ENCODE data around the gene ZBTB8B. TPM values are rescaled to one million over a fixed set of nuclear protein-coding genes. Genes with fewer than 3 reads are reported as not detected.

Gene ZBTB8B
- total and polyA plus RNA-seq, 7 donors, result under 0.01 TPM; not detected in 5

- 21 to 47% (median 31%) methylated on average over 5 of the region's 5 CpGs for WGBS, 3 donors
- no peak for TF ChIP-seq CTCF (IDR thresholded peaks at IDR 0.05)
- Histone ChIP-seq H3K4me3 (no peak overlapping the region), H3K27me3 (ENCODE audit: insufficient read depth in 3 of 3, low read length in 2 of 3) (no peaks in the 10 kb centered on the region), H3K36me3 (ENCODE audit: insufficient read depth in 1 of 2, low read depth in 1 of 2) (no peaks in the 10 kb centered on the region), H3K9me3 (no peaks in the 10 kb centered on the region), H3K4me1 (peaks cover under 1% of the 10 kb centered on the region), H3K27ac (no peak overlapping the region)
- intact Hi-C loops (cut with DNase I), result no loop called here
- no peak for DNase-seq
- ATAC-seq, result peak in 1 of 4 donors; percentile 12
Measured at GRCh38 chr1:32496127-32496526, 31.3 kb downstream of the ZBTB8B start.

GRCh38 chr1:32498751-32499150, 33.9 kb downstream of the ZBTB8B start:
- H3K36me3 ChIP-seq (ENCODE audit: insufficient read depth in 1 of 2, low read depth in 1 of 2), result no peaks in the 10 kb centered on the region
- no peak overlapping the region for H3K27ac ChIP-seq
- intact Hi-C loops (cut with DNase I), result no loop called here
- no peak overlapping the region for H3K4me3 ChIP-seq
- 53 to 65% (median 57%) methylated on average over 8 of the region's 8 CpGs for WGBS, 3 donors
- no peaks in the 10 kb centered on the region for H3K27me3 ChIP-seq (ENCODE audit: insufficient read depth in 3 of 3, low read length in 2 of 3)
- H3K4me1 ChIP-seq, result peaks cover 11% of the 10 kb centered on the region
- DNase-seq (no peak), ATAC-seq (no peak)
- TF ChIP-seq CTCF (IDR thresholded peaks at IDR 0.05), result no peak
- no peaks in the 10 kb centered on the region for H3K9me3 ChIP-seq

GRCh38 chr1:32500387-32501209, 35.7 kb downstream of the ZBTB8B start:
- Histone ChIP-seq H3K4me3 (peak overlapping the region; percentile 87), H3K27ac (peak overlapping the region; percentile 90), H3K27me3 (ENCODE audit: insufficient read depth in 3 of 3, low read length in 2 of 3) (no peaks in the 10 kb centered on the region), H3K4me1 (peaks cover 11% of the 10 kb centered on the region), H3K9me3 (no peaks in the 10 kb centered on the region), H3K36me3 (ENCODE audit: insufficient read depth in 1 of 2, low read depth in 1 of 2) (no peaks in the 10 kb centered on the region)
- peak; percentile 30 for TF ChIP-seq CTCF (IDR thresholded peaks at IDR 0.05)
- intact Hi-C loops (cut with DNase I), result no loop called here
- ATAC-seq (peak; percentile 75 to 81 (median 76)), DNase-seq (peak; percentile 79 to 86)
- WGBS, 3 donors, result 1 to 2% (median 1%) methylated on average over 69 to 99 of the region's 99 CpGs

GRCh38 chr1:32501865-32502264, 37.0 kb downstream of the ZBTB8B start:
- Histone ChIP-seq H3K27ac (peak overlapping the region; percentile 90), H3K4me3 (no peak overlapping the region), H3K4me1 (peaks cover 11% of the 10 kb centered on the region), H3K36me3 (ENCODE audit: insufficient read depth in 1 of 2, low read depth in 1 of 2) (no peaks in the 10 kb centered on the region), H3K27me3 (ENCODE audit: insufficient read depth in 3 of 3, low read length in 2 of 3) (no peaks in the 10 kb centered on the region), H3K9me3 (no peaks in the 10 kb centered on the region)
- WGBS, 3 donors, result 23 to 75% (median 57%) methylated on average over 9 of the region's 9 CpGs
- ATAC-seq, result peak in 3 of 4 donors; percentile 60 to 89 (median 76)
- intact Hi-C loops (cut with DNase I), result no loop called here
- TF ChIP-seq CTCF (IDR thresholded peaks at IDR 0.05), result no peak
- peak; percentile 29 to 72 for DNase-seq
